ENCODE data around the gene PRAC1. TPM values are rescaled to one million over a fixed set of nuclear protein-coding genes. Genes with fewer than 3 reads are reported as not detected.

The PRAC1 gene
- total RNA-seq, 1 experiment from 2014 or later: not detected

GRCh38 chr17:48751733-48752398, 29.5 kb upstream of the PRAC1 start:
- no peak for ATAC-seq
- Histone ChIP-seq H3K27ac (ENCODE audit: low read depth, low read length) (no peak overlapping the region), H3K9ac (ENCODE audit: low read length) (no peak overlapping the region), H3K4me3 (replicated peaks in 1 of 2; ENCODE audit: low read depth in 1 of 2, low read length in 2 of 2) (no peak overlapping the region), H2AFZ (ENCODE audit: low read depth, low read length, poor library complexity, severe bottlenecking) (no peak overlapping the region), H3K9me2 (ENCODE audit: insufficient read depth) (no peaks in the 10 kb centered on the region), H3K4me1 (ENCODE audit: control insufficient read depth in 1 of 2, insufficient read depth in 2 of 2, low read length in 2 of 2) (peaks cover 0 to 7% of the 10 kb centered on the region in 2 experiments; a peak in 1 of 4 replicates), H3K4me2 (ENCODE audit: low read length) (no peak overlapping the region), H3K27me3 (ENCODE audit: insufficient read depth, low read length) (0 out of 2 replicates have a peak, but pooled peaks cover 11% of the 10 kb centered on the region), H3K9me3 (ENCODE audit: control insufficient read depth in 1 of 2, insufficient read depth in 1 of 2, low read depth in 1 of 2, low read length in 2 of 2) (no peaks in the 10 kb centered on the region), H3K79me2 (ENCODE audit: insufficient read depth, low read length) (no peaks in the 10 kb centered on the region), H3K36me3 (ENCODE audit: control insufficient read depth in 1 of 2, insufficient read depth in 2 of 2, low read length in 2 of 2) (no peaks in the 10 kb centered on the region), H4K20me1 (ENCODE audit: insufficient read depth) (no peaks in the 10 kb centered on the region)
- DNase-seq (ENCODE audit: low read depth, low spot score): no peak
- CTCF ChIA-PET: interaction anchor here (1.1 to 1.3 kb wide), 2 partner anchors 28 to 127 kb away, joined by 3 to 5 read pairs; no protein-coding TSS in a partner anchor
- POLR2A ChIA-PET: no interaction called here
- TF ChIP-seq TCF7L2 (IDR thresholded peaks at IDR 0.05; ENCODE audit: borderline replicate concordance, extremely low read depth, insufficient read depth, insufficient read length) (no peak), POLR2A (IDR thresholded peaks at IDR 0.05; ENCODE audit: borderline replicate concordance, extremely low read depth, insufficient read depth, insufficient read length) (no peak), EZH2 (IDR thresholded peaks at IDR 0.05) (no peak), EGR1 (IDR thresholded peaks at IDR 0.05; ENCODE audit: low read depth) (no peak), MAX (IDR thresholded peaks at IDR 0.05) (no peak), ELF1 (IDR thresholded peaks at IDR 0.05; ENCODE audit: borderline replicate concordance, low read depth) (no peak), CEBPB (IDR thresholded peaks at IDR 0.05; ENCODE audit: low read depth) (no peak)
- TF ChIP-seq, protein P1, sequence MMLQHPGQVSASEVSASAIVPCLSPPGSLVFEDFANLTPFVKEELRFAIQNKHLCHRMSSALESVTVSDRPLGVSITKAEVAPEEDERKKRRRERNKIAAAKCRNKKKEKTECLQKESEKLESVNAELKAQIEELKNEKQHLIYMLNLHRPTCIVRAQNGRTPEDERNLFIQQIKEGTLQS (IDR thresholded peaks at IDR 0.05): no peak
- TF ChIP-seq, protein P2, sequence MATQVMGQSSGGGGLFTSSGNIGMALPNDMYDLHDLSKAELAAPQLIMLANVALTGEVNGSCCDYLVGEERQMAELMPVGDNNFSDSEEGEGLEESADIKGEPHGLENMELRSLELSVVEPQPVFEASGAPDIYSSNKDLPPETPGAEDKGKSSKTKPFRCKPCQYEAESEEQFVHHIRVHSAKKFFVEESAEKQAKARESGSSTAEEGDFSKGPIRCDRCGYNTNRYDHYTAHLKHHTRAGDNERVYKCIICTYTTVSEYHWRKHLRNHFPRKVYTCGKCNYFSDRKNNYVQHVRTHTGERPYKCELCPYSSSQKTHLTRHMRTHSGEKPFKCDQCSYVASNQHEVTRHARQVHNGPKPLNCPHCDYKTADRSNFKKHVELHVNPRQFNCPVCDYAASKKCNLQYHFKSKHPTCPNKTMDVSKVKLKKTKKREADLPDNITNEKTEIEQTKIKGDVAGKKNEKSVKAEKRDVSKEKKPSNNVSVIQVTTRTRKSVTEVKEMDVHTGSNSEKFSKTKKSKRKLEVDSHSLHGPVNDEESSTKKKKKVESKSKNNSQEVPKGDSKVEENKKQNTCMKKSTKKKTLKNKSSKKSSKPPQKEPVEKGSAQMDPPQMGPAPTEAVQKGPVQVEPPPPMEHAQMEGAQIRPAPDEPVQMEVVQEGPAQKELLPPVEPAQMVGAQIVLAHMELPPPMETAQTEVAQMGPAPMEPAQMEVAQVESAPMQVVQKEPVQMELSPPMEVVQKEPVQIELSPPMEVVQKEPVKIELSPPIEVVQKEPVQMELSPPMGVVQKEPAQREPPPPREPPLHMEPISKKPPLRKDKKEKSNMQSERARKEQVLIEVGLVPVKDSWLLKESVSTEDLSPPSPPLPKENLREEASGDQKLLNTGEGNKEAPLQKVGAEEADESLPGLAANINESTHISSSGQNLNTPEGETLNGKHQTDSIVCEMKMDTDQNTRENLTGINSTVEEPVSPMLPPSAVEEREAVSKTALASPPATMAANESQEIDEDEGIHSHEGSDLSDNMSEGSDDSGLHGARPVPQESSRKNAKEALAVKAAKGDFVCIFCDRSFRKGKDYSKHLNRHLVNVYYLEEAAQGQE (IDR thresholded peaks at IDR 0.05; ENCODE audit: low read depth): no peak
- RAD21 ChIA-PET (ENCODE audit: low non-redundant PET in 1 of 2, low total read pairs in 2 of 2, uncharacterized antibody in 2 of 2, unreplicated experiment in 2 of 2): interaction anchor here in 1 of 2 experiments (1.0 kb wide), 1 partner anchor 28 kb away, joined by 3 read pairs; no protein-coding TSS in a partner anchor
- intact Hi-C loops (cut with micrococcal nuclease): no loop called here
- BruUV-seq (replicated peaks): no TSS peak
